T-helper 2 cell (primary cell): ENCODE data around the gene FRMD3.

Experiments
- DNase-seq, 5 experiments: peaks; one replicate each; pipeline versions ENCODE4 v3.0.0 to v3.0.0-alpha.2; 2012 to 2022
- total RNA-seq, 2 donors: gene quantifications; one replicate each; lab custom pipeline; 2026; lab: John Stamatoyannopoulos, UW

Gene FRMD3
- total RNA-seq: 0.31 to 0.94 reads per million in 2 donors

DNA sequence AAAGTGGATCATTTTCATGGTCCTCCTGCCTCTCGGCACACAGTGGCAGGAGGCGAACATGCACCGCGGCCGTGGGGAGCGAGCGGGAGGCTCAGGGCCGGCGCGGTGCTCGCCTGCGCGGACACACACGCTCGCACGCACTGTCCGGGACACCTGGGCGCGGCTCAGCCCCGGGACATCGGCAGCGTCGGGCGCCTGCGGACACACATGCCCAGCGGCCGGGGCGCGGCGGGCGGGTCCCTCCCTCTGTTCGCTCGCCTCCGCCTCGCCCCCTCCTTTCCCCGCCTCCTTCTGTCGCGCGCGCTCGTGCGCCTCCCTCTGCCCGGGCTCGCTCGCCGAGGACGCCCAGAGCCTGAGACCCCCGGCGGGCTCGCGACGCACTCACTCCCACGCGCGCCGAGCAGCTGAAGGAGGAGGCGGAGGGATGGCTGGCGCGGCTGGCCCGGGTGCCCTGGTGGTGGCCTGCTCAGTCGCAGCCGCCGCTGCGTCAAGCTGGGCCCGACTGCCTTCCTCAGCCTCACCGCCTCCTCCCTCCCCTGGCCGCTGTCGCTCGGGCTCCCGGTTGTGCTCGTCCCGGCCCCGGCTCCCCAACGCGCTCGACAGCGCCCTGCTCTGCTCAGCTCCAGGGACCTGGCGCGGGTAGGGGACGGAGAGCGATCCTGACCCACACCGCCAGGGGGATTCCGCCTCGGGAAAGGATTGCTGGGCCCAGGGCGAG, at the start of gene FRMD3:
TSS of gene FRMD3 (minus strand) at position 230 of the 718 bp plus-strand sequence. CDS start at position 60, 170 bp downstream.
- DNase-seq: peak in 1 of 5 experiments; percentile 25

DNA sequence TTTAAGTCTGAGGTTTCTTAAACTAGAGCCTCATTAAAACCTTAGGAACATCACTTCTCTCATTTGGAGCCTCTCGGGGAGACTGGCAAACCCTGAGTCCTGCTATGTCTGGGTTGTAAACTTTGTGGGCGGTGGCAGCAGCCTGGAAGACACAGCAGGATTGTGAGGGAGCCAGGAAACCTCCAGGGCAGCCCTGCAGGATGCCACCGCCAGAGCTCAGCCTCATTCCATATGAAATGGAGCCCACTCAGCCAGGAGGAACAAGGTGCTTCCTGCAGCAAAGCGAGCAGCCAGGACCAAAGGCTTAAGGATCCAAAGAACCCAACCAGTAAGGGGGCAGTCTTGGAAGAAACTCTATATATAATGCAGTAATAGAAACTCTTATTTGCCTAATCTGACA, 46.8 kb upstream of the FRMD3 start:
- no peak for DNase-seq

DNA sequence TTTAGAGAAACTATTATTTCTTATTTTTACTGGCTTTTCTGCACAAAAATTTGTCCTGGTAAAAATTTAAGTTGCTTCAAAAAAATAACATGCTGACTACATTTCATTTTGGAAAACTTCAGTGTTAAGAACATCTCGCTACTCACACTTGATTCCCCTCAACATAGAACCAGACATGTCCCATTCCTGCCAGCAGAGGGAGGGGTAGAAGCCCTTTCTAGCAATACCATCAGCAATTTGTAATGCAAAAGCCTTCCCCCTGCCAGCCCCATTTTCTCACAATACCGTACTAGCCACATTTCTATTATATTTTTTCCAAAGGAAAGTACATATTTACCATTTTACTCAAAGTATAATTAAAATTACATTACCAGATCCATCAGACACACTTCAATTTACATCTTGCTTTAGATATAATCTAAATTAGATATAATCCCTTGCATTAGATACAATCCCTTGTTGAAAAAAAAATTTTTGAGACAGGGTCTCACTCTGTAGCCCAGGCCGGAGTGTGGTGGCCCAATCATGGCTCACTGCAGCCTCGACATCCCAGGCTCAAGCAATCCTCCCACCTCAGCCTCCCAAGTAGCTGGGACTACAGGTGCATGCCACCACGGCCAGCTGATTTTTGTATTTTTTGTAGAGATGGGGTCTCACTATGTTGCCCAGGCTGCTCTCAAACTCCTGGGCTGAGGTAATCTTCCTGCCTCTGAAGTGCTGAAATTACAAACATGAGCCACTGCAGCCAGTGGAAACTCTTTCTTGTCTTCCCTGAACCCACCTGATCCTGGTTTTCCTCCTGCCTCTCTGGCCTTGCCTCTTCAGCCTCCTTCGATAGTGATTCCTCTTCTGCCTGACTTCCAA, 45.2 kb upstream of the FRMD3 start:
- DNase-seq: peak in 2 of 5 experiments; percentile 8 to 37

DNA sequence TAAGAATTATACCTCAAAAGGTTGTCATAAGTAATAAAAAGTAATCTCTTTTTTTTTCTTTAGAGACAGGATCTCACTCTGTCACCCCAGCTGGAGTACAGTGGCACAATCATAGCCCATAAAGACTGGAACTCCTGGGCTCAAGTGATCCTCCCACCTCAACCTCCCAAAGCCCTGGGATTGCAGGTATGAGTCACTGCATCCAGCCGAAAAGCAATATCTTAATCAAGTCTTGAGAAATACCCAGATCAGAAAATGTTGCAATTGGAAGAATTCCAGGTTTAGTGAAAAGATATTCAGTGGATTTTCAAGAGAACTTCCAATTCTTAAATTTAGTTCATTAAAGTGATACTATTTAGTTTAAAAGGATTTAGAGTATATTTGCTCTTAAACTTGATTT, 43.8 kb upstream of the FRMD3 start:
- DNase-seq: no peak

DNA sequence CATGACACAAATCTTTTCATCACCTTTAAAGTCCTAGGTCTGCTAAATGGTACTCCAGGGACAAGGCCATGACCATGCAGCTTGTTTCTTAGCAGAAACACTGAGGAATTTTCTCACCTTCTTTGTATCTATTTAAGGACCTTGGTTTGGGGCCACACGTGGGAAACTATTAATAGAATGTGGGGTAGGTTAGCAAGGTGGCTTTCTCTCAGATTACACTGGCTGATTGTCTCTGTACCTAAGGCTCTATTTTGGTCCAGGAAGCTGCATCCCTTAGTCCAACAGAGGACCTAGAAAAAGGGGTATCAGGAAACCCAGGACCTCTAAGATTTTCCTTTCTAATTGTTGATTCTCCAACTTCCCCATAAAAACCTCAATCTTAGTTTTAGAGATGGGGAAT, 36.3 kb upstream of the FRMD3 start:
- no peak for DNase-seq

DNA sequence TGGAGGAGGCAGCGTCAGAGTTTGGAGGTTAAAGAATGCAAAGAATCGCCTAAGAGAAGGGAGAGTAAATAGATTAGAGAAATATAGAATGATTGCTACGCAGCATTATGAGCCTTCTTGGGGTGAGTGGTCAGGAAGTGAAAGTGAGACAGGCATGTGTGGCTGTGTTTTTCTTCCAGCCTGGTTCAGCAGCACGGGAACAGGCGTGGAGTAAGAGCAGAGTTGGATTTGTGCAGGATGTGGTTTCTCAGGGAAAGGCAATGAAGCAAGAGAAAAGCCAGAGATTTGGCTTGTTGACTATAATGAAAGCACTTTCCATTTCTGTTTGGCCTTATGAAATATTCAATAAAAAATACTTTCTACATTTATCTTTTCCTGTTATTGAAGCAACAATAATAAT, 34.3 kb upstream of the FRMD3 start:
- no peak for DNase-seq

DNA sequence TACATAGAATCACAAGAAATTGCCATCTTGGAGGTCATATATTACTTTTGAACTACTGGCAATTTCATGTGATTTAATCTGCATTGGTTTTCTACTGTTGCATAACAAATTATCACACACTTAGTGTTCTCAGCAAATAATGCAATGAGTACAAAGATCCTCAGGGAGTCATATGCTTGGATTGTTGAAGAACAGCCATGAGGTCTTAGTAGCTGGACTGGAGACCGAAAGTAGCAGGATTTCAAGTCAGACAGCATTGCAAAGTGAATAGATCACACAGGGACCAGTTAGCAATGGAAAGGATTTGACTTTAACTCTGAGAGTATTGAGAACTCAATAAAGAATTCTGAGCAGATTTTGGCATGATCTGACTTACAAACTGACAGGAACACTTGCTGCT, 32.2 kb upstream of the FRMD3 start:
- DNase-seq: no peak

DNA sequence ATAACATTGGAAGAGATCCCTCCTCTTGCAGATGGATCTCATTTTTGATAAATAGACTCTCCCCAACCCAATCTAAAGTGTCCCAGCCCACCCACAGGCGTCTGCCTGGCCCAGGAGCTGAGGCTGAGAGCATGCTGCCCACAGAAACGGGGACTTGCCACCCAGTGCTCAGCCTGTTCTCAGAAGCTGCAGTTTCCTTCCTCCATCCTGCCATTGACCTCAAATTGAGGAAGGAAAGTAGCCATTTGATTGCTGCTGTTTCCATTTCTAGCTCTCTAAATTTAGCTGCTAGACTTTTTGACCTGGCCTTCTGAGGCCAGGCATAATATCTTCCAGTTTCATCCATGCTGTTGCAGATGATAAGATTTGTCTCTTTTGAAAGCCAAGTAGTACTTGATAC, 31.1 kb upstream of the FRMD3 start:
- no peak for DNase-seq

DNA sequence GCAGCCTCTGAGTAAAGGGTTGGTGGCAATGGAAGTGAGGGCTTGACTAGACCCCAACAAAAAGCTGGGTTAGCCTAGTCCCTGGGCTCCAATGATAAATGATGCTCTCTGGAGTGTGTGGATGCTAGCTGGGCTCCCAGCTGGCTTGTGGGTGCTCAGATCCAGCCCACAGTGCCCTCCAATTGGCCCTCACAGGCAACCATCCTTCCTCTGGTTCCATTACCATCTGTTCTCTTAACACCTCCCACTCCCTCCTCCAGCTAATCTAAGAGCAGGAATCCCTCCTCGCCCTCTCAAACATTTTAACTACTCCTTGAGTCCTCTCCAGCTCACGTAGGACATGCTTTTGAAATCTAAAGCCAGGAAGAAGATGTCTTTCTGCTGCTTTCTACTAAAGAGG, 25.2 kb upstream of the FRMD3 start:
- no peak for DNase-seq

DNA sequence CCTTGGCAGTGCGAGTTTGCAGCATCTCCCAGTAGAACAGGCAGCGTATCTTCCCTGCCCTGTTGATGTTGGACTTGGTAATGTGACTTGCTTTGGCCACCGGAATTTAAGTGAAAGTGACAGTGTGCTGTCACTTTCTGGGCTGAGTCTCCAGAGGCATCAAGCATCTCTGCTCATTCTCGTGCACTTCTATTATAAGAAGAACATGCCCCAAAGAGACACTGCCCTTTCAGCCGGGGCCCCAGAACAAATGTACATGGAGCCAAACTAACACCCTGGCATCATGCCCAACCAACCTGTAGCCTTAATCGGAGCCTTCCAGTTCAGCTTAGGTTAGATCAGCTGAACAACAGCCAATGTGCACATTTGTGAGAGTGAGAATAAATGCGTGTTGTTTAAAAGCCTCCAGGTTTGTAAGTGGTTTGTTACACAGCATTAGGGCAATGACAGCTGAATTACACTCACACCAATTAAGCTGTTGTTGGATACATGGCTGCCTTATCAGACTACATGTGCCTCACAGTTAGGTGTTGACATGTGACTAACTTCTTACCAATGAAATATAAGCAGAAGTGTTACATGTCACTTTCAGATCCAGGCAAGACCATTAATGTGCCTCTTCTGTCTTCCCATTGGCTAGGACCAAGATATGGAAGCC, 22.1 kb upstream of the FRMD3 start:
- DNase-seq: no peak

DNA sequence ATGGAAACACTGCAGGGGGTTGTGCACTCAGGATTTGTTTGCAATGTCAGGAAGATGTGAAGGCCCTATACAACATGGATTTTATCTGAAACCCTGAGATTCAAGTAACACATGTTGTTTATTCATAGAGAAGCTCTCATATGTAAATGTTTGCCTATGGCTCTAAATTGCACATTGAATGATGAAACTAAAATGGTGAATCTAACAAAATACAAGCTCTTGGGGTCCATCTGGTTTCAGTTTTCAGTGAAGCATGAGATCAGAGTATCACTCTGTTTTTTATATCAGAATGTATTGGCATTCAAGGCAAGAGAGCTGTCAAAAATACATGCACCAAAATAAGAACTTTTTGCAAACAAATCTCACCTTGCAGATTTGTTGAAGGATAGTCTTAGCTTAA, 19.6 kb upstream of the FRMD3 start:
- DNase-seq: no peak

DNA sequence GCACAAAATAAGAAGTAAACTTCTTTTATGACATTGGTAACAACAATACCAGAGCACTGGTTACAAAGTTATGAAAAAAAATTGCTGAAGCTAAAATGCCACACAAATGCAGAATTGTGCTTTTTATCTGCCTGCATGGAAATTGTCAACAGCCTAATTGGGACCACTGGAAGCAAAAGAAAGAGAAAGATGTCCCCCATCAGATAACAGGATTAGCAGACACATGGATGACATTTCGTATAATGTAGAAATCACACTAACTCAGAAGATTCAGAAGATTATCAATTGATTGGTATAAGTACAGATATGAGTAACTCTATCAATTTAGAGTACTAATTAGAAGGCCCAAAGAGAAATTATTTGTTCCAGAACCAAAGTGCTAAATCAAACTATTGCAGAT, 19.1 kb upstream of the FRMD3 start:
- no peak for DNase-seq

DNA sequence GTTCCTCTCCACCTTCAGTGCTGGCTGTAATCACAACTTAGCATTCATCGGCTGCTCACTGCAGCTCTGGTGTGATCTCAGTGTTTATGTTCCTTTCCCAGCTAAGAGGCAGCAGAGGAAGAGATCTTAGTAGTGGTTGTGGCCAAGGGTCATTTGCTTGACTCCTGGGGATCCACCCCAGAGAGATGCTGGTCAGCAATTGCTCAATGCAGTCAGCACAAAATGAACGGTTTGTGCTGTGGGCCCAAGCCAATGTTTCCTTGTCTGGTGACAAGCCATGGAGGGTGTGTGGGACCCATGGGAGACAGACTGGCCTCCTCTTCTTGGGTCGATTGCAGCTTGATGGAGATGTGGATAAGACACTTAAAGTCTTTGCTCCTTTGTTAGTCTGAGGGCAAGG, 16.1 kb upstream of the FRMD3 start:
- no peak for DNase-seq

DNA sequence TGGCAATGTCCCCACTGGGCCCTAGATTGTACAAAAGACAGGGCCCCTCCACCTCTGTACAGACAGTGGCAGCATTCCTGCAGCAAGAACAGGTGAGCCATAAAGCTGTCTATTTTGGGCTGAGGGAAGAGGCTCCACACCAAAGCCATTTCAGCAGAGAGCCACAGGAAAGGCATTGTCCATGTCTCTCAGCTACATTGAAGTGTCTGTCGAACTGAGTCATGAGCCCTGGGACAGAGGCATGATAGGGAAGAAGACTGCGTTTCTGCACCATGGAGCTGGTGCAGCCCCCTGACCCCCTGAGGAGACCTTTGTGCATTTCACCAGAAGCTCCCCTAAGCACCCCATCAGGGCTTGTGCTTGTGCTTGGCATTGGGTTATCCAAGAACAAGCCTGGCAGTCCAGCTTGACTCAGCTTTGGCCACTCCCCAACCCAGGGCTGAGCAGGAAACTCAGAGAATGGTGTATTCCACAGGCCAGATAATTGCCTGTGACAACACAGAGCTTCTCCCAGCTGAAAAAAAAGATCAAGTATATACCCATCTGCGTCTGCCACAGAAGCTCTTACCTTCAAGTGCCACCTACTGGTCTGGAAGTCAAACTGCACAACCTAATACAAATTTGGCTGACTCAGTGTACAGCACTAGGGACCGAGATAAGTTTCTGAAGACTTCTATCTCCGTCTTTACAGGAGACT, 5.9 kb upstream of the FRMD3 start:
- DNase-seq: peak in 1 of 5 experiments; percentile 54

DNA sequence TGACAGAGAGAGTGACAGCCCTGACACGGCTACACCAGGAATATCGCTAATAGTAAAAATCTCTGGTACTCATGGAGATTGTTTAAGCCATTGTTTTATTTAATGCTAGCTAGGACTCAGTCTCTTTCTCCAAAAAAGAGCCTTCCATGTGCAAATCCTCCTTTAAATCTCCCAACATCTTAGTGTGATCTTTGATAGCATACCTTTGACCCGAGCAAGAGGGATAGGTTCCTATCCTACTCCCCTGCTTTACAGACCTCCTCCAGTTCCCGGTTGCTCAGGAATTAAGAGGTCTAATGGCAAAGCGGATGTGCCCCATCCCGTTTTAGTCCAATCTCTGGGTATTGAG, 663 bp upstream of the FRMD3 start:
- DNase-seq: no peak

DNA sequence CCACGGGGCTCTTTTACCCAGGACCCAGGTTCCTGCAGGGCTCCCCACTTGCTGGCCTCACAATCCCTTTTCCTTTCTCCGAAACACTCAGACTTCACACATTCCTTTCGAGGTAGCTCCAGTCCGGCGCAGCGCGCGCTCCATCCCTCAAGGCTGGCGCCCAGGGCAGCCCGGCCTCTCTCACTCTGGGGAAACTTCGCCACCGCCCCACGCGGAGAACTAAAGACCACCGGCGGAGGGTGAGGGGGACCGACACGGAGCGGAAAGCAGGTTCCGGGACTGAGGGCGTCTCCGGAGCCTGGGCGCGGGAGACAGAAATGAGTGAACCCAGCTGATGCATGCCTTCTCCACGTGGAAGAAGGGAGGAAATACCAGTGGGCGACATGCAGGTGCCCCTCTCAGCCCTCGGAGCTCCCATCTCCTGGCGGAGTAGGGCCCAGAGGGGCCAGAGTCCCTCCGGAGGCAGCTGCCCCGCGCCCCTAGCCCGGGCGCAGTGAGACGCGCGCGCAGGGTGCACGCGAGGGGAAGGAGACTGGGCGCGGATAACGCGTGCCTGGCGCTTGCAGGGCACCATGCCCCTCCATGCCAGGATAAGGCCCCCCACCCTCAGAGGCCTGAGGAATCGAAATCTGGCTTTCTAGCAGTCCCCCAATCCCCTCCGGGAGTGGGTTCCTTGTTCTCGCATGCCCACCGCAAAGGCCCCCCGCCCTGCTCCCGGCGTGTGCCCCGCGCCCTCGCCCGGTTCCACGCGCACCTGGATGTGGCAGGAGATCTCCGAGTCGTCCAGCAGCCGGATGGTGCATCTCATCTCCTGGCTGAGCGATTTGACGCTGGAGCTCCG, 650 bp downstream of the FRMD3 start:
- peak in 1 of 5 experiments; percentile 6 for DNase-seq

DNA sequence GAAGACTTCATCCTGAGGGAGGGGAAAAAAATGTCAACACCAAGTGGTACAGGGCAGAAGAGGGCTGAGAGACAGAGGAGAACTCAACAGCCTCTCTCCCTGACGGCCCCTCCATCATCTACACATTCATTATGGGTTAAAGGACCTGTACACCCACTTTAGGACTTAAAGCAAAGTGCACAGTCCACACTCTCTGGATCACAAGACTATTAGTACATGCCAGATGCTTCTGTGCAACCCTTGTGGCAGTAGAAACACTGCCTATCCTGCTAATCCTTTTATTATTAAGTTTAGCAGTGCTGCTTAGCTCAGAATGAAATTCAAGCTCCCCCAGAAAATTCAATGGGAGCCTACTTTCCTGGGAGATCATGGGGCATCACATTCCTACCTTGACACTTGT, 1.9 kb downstream of the FRMD3 start:
- no peak for DNase-seq

DNA sequence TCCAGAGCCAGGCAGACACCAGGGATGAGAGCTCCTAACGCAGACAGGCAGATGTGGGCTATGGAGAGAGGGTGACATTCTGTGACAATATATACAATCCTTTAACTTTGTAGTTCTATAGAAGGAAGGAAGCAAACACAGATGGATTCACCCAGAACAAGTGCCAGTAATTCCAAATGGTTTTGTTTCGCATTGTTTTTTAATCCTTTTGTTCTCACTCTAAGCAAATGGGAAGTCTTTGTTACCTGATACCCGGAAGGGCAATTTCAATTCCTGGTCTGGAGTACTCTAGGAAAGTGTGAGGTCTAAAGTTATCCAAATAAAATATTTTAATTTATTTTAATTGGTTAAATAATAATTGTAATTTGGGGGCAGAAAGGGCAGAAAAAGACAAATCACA, 2.5 kb downstream of the FRMD3 start:
- no peak for DNase-seq

DNA sequence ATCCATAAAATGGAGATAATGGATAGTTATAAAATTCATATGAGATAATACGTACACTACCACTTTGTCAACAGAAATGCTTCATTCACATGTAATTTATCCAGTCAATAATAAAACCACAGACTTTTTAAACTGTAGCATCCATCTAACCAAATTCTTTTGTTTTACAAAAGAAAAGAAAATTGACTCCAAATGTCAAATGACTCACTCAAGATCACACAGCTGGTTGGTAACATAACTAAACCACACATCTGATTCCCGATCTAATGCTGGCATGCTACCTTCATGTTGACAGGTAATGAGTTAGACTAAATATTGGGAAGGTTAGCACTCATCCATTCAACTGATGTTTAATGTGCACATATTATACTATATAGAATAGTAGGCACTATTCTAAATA, 4.9 kb downstream of the FRMD3 start:
- no peak for DNase-seq

DNA sequence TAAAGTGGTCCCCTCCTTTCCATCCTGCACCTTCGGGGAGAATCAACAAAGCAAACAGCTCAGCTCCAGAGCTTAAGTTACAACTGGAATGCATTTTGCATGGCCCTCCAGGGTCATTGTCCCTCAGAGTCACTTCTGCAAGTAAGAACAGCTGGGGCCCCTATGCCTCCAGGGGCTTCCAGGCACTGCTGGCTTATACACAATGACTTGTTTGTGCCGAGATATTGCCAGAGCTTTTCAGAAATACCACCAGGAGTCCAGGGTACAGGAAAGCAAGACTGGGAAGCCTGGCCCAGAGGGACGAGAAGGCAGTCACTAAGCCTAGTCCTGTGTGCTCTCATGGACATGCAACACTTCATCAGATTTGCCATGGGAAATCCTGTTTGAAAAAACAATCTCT, 11.3 kb downstream of the FRMD3 start:
- no peak for DNase-seq

DNA sequence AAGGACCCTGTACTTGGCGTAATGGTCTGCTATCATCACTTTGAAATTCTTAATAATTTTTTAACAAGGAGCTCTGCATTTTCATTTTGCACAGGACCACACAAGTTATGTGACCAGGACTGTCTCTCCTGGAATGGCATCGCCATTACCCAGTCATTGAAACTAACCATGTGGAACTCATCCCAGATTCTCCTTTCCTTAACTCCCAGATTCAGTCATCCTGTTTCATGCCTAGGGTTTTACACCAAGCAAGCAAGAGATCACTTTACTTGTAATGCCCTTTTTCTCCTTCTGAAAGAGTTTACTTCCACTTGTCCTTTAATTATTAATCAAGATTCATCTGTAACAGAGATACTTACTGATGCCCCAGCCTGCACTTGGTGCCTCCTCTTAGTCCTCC, 12.0 kb downstream of the FRMD3 start:
- DNase-seq: no peak

DNA sequence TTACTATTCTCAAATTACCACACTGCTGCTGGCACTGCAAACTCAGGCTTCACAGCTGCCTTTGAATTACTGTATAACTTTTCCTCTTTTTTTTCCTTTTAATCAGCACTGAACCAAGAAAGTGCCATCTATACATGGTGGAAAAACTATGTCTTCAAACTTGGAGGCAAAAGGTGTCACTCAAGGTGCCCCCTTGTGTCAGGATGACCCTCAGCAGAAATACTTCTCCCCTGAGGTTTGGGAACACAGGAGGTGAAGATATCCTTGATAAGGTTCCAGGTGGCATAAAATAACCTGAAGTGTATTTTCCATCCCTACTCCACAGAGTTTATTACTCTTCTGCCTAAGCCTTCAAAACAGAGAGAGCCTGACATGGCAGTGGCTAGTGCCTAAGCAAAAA, 14.5 kb downstream of the FRMD3 start:
- DNase-seq: no peak
